Colonic mucosa (tissue), 4 donors: ENCODE measurements around the gene DNASE2B. TPM values are rescaled to one million over a fixed set of nuclear protein-coding genes. Genes with fewer than 3 reads are reported as not detected.

ENCODE experiments used
- DNase-seq: peaks from one replicate; pipeline ENCODE4 v3.0.0-alpha.2; 2020
- H3K27ac ChIP-seq: fragments of 200-600 bp; one replicate; pipeline ENCODE4 v1.8.0; 2021
- H3K27me3 ChIP-seq: fragments of 200-600 bp; one replicate; pipeline ENCODE4 v1.8.0; 2021
- H3K36me3 ChIP-seq: fragments of 200-600 bp; one replicate; pipeline ENCODE4 v1.8.0; 2021
- H3K4me1 ChIP-seq: fragments of 200-600 bp; one replicate; pipeline ENCODE4 v1.8.0; 2021; ENCODE audit warnings: mild to moderate bottlenecking
- H3K4me3 ChIP-seq: fragments of 200-600 bp; one replicate; pipeline ENCODE4 v1.8.0; 2021
- H3K9ac ChIP-seq, 2 donors: one replicate each; pipeline ENCODE4 v1.7.0; 2013; ENCODE audit warnings: control low read depth in 2 of 2, low read depth in 2 of 2, low read length in 2 of 2
- H3K9me3 ChIP-seq: fragments of 200-600 bp; one replicate; pipeline ENCODE4 v1.8.0; 2021
- intact Hi-C: fragments of 100-400 bp; cut with DNase I; formaldehyde crosslinking; loops from one replicate; pipeline ENCODE4 v1.14.1; 2022
- total RNA-seq, 2 donors: library from RNA; stranded (reverse); fragmentation: NEBNext Ultra II Directional in 1 of 2; extraction: Animal tissue kit (Norgen Biotek cat#: 25700) in 1 of 2; gene quantifications; one replicate each; pipeline ENCODE4 v1.2.1, GENCODE V29; 2021
- TF ChIP-seq, protein P1 (sequence below): fragments of 200-600 bp; IDR thresholded peaks from one replicate; pipeline ENCODE4 v1.8.0; 2022; ENCODE audit warnings: antibody characterized with exemption, mild to moderate bottlenecking
- donor health status: healthy.
- donor health status: DM: no; HTN: no; CAD: no.
- donor health status: DM: no; HTN: no; CAD: no.

The DNASE2B gene
- total RNA-seq, 2 donors from 2014 or later = 0.82 to 1.2 TPM

DNA sequence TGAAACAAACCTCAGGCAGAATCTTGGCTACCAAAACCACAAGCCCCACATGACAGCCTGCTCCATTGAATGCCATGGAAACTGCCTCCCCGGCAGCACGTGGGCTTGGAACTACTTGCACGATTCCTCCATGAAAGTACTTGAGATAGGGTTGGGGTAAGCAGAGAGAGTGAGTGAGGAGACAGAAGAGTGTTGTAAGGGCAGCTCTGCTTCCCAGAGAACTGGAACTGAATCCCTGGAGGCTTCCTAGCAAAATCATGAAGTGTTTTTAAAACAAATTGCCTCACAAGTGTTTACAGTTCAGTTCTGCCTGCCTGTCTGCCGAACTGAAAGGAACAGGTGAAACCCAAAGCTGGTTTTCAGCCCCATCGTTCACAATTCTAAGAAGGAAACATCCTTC, 35.3 kb upstream of the DNASE2B start:
- Histone ChIP-seq H3K36me3 (no peaks in the 10 kb centered on the region), H3K4me1 (peaks cover 5% of the 10 kb centered on the region), H3K4me3 (no peak overlapping the region), H3K27ac (no peak overlapping the region), H3K27me3 (no peaks in the 10 kb centered on the region), H3K9ac (no peak overlapping the region), H3K9me3 (no peaks in the 10 kb centered on the region)
- TF ChIP-seq, protein P1, sequence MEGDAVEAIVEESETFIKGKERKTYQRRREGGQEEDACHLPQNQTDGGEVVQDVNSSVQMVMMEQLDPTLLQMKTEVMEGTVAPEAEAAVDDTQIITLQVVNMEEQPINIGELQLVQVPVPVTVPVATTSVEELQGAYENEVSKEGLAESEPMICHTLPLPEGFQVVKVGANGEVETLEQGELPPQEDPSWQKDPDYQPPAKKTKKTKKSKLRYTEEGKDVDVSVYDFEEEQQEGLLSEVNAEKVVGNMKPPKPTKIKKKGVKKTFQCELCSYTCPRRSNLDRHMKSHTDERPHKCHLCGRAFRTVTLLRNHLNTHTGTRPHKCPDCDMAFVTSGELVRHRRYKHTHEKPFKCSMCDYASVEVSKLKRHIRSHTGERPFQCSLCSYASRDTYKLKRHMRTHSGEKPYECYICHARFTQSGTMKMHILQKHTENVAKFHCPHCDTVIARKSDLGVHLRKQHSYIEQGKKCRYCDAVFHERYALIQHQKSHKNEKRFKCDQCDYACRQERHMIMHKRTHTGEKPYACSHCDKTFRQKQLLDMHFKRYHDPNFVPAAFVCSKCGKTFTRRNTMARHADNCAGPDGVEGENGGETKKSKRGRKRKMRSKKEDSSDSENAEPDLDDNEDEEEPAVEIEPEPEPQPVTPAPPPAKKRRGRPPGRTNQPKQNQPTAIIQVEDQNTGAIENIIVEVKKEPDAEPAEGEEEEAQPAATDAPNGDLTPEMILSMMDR = no peak
- no peak for DNase-seq
- intact Hi-C loops = no loop called here

DNA sequence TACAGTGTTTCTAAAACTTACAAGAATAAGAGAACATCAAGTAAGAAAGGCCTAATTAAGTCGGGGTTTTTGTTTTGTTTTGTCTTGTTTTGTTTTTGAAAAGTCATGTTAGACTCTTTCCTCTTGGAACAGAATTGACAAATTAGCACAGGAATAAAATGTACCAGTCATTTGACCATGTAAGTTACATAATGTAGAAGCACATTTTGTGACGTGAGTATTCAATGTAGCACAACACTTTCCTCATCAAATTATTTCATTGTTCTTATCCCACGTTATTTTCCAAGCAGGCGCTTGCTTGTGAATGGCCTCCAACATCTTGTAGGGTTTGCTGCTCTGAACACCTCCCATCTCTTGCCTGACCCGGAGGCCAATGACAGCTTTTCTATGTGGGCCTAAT, 34.7 kb upstream of the DNASE2B start:
- Histone ChIP-seq H3K9me3 (no peaks in the 10 kb centered on the region), H3K9ac (no peak overlapping the region), H3K36me3 (no peaks in the 10 kb centered on the region), H3K27me3 (no peaks in the 10 kb centered on the region), H3K4me3 (no peak overlapping the region), H3K27ac (no peak overlapping the region), H3K4me1 (peaks cover 5% of the 10 kb centered on the region)
- intact Hi-C loops = no loop called here
- TF ChIP-seq, protein P1 = no peak
- DNase-seq = no peak

DNA sequence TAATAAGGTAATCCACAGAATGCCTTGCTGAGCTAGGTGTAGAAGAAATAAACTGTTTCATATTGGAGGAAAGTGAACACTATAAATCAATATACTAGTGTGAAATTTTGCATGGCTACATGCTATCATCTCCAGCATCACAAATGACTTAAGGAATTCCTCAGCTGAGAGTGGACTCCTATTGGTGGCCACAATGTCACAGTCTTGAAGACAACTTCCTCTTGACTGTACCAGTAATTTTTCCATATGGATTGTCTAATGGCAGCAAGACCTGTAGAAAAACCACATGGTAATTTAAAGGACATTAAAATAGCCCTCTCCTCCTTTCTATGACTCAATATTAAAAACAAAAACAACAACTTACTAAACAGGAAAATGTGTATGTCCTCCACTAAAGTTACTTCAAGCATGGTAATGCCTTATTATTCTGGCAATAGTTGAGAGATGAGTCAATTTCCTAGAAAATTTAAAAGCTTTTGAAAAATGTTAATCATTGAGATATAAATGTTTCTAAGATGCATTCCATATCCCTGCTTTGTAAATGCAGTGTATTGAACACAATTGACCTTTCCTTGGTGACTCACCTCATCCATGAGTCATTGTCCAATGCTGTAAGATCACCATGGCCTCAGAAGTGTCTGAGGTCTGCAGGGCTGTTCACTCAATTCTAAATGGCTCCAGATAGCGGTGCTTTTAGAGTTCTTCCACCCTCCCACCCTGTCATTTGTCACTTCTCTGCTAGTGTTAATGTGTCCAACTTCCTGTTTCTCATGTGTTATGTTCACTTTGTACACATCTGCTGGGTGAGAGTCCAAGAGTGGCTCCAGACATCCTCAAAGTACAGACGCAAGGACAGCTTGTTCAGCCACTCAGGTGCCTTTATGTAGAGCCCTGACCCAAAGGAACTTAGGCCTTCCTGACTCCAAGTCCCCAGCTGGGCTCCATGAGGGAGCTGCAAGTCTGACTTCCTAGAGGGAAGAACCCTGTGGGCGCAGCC, 32.8 kb upstream of the DNASE2B start:
- H3K4me1 ChIP-seq = peaks cover 5% of the 10 kb centered on the region
- peak; percentile 34 for DNase-seq
- H3K27me3 ChIP-seq = no peaks in the 10 kb centered on the region
- H3K4me3 ChIP-seq = no peak overlapping the region
- TF ChIP-seq, protein P1 = no peak
- H3K36me3 ChIP-seq = no peaks in the 10 kb centered on the region
- intact Hi-C loops = no loop called here
- no peak overlapping the region for H3K9ac ChIP-seq
- H3K9me3 ChIP-seq = no peaks in the 10 kb centered on the region
- peak overlapping the region; percentile 31 for H3K27ac ChIP-seq

DNA sequence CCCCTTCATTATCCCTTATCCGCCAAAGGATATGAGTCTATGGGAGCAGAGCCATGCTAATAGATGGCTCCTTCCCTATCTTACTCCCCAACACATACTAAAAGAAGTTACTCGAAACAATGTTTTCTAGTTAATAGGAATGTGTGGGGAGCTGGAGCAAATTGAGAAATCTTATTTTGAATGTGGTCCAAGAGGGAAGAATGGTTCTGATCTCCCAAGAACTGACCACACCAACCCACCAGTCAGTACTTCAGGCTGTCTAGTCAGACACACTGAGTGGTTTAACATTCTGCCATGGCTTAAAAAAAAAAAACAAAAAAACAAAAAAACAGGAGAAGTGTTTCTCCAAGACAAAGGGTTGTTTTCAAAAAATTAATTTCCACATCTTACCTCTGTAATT, 31.5 kb upstream of the DNASE2B start:
- no peak overlapping the region for H3K27ac ChIP-seq
- no peak for DNase-seq
- H3K36me3 ChIP-seq = no peaks in the 10 kb centered on the region
- H3K27me3 ChIP-seq = no peaks in the 10 kb centered on the region
- no peak overlapping the region for H3K9ac ChIP-seq
- TF ChIP-seq, protein P1 = no peak
- H3K9me3 ChIP-seq = no peaks in the 10 kb centered on the region
- intact Hi-C loops = no loop called here
- no peak overlapping the region for H3K4me3 ChIP-seq
- peaks cover 5% of the 10 kb centered on the region for H3K4me1 ChIP-seq

DNA sequence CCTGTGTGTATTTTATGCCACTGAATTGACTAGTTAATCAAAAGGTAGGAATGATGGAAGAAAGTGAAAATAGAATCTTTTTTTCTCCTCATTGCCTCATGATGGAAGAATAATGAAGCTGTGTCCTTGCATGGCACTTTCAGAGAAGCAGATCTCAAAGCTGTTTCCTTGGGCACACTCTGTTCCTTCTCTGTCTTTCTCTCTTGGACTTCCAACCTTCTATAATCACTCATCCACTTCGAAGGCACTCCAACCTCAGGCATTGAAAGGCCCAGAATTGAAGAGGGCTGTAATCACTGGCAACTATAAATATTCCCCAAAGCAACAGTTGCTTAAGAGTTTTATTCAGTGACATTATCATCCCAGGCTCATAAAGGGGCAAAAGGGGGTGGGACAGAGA, 31.1 kb upstream of the DNASE2B start:
- no peak for DNase-seq
- H3K4me1 ChIP-seq = peaks cover 5% of the 10 kb centered on the region
- H3K36me3 ChIP-seq = no peaks in the 10 kb centered on the region
- TF ChIP-seq, protein P1 = no peak
- no peak overlapping the region for H3K27ac ChIP-seq
- intact Hi-C loops = no loop called here
- no peak overlapping the region for H3K4me3 ChIP-seq
- H3K9me3 ChIP-seq = no peaks in the 10 kb centered on the region
- H3K9ac ChIP-seq = no peak overlapping the region
- no peaks in the 10 kb centered on the region for H3K27me3 ChIP-seq
